SK-N-SH treated with all-trans-retinoic acid at 6 μM for 48 hours (cell line): ENCODE data around the gene CNNM2.

ENCODE experiments used
- ATAC-seq: fragments of 200-7000 bp; cut with Tn5 transposase; 3 replicates; pipeline ENCODE4 v1.9.1; 2020; ENCODE audit warnings: mild to moderate bottlenecking, moderate library complexity
- ARNTL ChIP-seq: fragments of 450-650 bp; formaldehyde crosslinking; IDR thresholded peaks from 2 replicates; pipeline ENCODE4 v1.5.0; 2020; ENCODE audit warnings: low read depth, mild to moderate bottlenecking, moderate library complexity, borderline replicate concordance
- BACH2 ChIP-seq: fragments of 250-450 bp; sonication (Bioruptor Pico); IDR thresholded peaks from 2 replicates; pipeline ENCODE4 v1.9.0; 2021; ENCODE audit warnings: mild to moderate bottlenecking, borderline replicate concordance
- ESRRG ChIP-seq: fragments of 250-450 bp; sonication (Bioruptor Pico); IDR thresholded peaks from 2 replicates; pipeline ENCODE4 v1.6.1; 2021; ENCODE audit warnings: mild to moderate bottlenecking
- ISL1 ChIP-seq: fragments of 250-450 bp; sonication (Bioruptor Pico); IDR thresholded peaks from 2 replicates; pipeline ENCODE4 v2.1.2; 2022; ENCODE audit warnings: mild to moderate bottlenecking, moderate library complexity
- OSR1 ChIP-seq: fragments of 250-450 bp; sonication (Bioruptor Pico); IDR thresholded peaks from 2 replicates; pipeline ENCODE4 v1.8.0; 2022; ENCODE audit warnings: moderate library complexity, mild to moderate bottlenecking, inconsistent platforms
- RARB ChIP-seq: fragments of 250-450 bp; sonication (Bioruptor Pico); IDR thresholded peaks from 2 replicates; pipeline ENCODE4 v1.8.0; 2021; ENCODE audit warnings: mild to moderate bottlenecking, moderate library complexity
- SNAI2 ChIP-seq: fragments of 250-450 bp; sonication (Bioruptor Pico); IDR thresholded peaks from 2 replicates; pipeline ENCODE4 v1.5.0; 2020; ENCODE audit warnings: mild to moderate bottlenecking, moderate library complexity
- TCF4 ChIP-seq: fragments of 250-450 bp; sonication (Bioruptor Pico); IDR thresholded peaks from 2 replicates; pipeline ENCODE4 v1.8.0; 2021; ENCODE audit warnings: mild to moderate bottlenecking, moderate library complexity, borderline replicate concordance
- TOX ChIP-seq: fragments of 250-450 bp; sonication (Bioruptor Pico); IDR thresholded peaks from 2 replicates; pipeline ENCODE4 v1.8.0; 2021; ENCODE audit warnings: mild to moderate bottlenecking, moderate library complexity, borderline replicate concordance
- TSHZ2 ChIP-seq: fragments of 250-450 bp; sonication (Bioruptor Pico); IDR thresholded peaks from 2 replicates; pipeline ENCODE4 v1.5.0; 2020; ENCODE audit warnings: mild to moderate bottlenecking, moderate library complexity
- ZC3H10 ChIP-seq: fragments of 250-450 bp; sonication (Bioruptor Pico); IDR thresholded peaks from 2 replicates; pipeline ENCODE4 v1.5.1; 2021; ENCODE audit warnings: mild to moderate bottlenecking, moderate library complexity
- ZFP30 ChIP-seq: fragments of 450-650 bp; formaldehyde crosslinking; IDR thresholded peaks from 2 replicates; pipeline ENCODE4 v1.5.0; 2022; ENCODE audit warnings: mild to moderate bottlenecking, moderate library complexity
- ZNF565 ChIP-seq: fragments of 450-650 bp; formaldehyde crosslinking; conservative IDR thresholded peaks from 2 replicates; pipeline ENCODE4 v1.5.0; 2020; ENCODE audit warnings: low read depth, mild to moderate bottlenecking, moderate library complexity
- ZNF70 ChIP-seq: fragments of 450-650 bp; formaldehyde crosslinking; IDR thresholded peaks from 2 replicates; pipeline ENCODE4 v1.5.0; 2020; ENCODE audit warnings: mild to moderate bottlenecking, moderate library complexity
- ZNF8 ChIP-seq: fragments of 450-650 bp; formaldehyde crosslinking; IDR thresholded peaks from 2 replicates; pipeline ENCODE4 v1.5.0; 2020; ENCODE audit warnings: mild to moderate bottlenecking, moderate library complexity
- TF ChIP-seq, protein P1 (sequence below): fragments of 250-450 bp; sonication (Bioruptor Pico); IDR thresholded peaks from 2 replicates; pipeline ENCODE4 v1.5.1; 2021; ENCODE audit warnings: mild to moderate bottlenecking, moderate library complexity
- TF ChIP-seq, protein P2 (sequence below): fragments of 250-450 bp; sonication (Bioruptor Pico); IDR thresholded peaks from 2 replicates; pipeline ENCODE4 v1.8.0; 2020; ENCODE audit warnings: mild to moderate bottlenecking, moderate library complexity, borderline replicate concordance
- TF ChIP-seq, protein P3 (sequence below): fragments of 250-450 bp; sonication (Bioruptor Pico); IDR thresholded peaks from 2 replicates; pipeline ENCODE4 v1.8.0; 2021; ENCODE audit warnings: low read depth, mild to moderate bottlenecking, moderate library complexity, borderline replicate concordance

Gene CNNM2

GRCh38 chr10:103072276-103072675, 154.2 kb downstream of the CNNM2 start:
- TF ChIP-seq ZC3H10 (CRISPR knock-in tag) (no peak), ARNTL (CRISPR knock-in tag) (no peak), ZNF70 (CRISPR knock-in tag) (no peak)
- ATAC-seq: no peak

DNA sequence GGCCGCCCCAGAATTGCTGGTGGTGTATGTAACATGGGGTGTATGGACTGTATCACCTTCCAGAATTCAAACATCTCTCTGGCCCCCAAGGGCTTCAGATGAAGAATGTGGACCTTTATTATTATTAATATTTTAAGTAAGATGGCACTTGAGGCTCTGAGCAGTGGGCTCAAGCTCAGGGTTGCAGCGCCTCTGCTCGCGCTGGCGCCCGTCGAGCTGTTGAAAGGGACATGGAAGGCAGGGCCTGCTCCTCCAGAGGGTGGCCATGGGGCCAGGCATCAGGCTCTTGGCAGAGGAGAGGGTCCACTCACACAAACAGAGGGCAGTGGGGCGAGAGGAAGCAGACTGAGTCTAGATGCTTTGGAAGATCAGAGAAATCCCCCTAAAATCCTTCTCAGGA, 154.8 kb downstream of the CNNM2 start:
- ATAC-seq: no peak
- TF ChIP-seq ZFP30: no peak
- TF ChIP-seq SNAI2 (CRISPR knock-in tag): no peak
- TF ChIP-seq, protein P1, sequence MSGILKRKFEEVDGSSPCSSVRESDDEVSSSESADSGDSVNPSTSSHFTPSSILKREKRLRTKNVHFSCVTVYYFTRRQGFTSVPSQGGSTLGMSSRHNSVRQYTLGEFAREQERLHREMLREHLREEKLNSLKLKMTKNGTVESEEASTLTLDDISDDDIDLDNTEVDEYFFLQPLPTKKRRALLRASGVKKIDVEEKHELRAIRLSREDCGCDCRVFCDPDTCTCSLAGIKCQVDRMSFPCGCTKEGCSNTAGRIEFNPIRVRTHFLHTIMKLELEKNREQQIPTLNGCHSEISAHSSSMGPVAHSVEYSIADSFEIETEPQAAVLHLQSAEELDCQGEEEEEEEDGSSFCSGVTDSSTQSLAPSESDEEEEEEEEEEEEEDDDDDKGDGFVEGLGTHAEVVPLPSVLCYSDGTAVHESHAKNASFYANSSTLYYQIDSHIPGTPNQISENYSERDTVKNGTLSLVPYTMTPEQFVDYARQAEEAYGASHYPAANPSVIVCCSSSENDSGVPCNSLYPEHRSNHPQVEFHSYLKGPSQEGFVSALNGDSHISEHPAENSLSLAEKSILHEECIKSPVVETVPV (CRISPR knock-in tag): no peak
- TF ChIP-seq TSHZ2: no peak
- TF ChIP-seq, protein P2, sequence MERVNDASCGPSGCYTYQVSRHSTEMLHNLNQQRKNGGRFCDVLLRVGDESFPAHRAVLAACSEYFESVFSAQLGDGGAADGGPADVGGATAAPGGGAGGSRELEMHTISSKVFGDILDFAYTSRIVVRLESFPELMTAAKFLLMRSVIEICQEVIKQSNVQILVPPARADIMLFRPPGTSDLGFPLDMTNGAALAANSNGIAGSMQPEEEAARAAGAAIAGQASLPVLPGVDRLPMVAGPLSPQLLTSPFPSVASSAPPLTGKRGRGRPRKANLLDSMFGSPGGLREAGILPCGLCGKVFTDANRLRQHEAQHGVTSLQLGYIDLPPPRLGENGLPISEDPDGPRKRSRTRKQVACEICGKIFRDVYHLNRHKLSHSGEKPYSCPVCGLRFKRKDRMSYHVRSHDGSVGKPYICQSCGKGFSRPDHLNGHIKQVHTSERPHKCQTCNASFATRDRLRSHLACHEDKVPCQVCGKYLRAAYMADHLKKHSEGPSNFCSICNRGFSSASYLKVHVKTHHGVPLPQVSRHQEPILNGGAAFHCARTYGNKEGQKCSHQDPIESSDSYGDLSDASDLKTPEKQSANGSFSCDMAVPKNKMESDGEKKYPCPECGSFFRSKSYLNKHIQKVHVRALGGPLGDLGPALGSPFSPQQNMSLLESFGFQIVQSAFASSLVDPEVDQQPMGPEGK (CRISPR knock-in tag): no peak
- no peak for TF ChIP-seq ZNF8
- TF ChIP-seq ESRRG: no peak
- no peak for TF ChIP-seq OSR1 (CRISPR knock-in tag)
- no peak for TF ChIP-seq RARB (CRISPR knock-in tag)
- no peak for TF ChIP-seq ZC3H10 (CRISPR knock-in tag)
- TF ChIP-seq, protein P3, sequence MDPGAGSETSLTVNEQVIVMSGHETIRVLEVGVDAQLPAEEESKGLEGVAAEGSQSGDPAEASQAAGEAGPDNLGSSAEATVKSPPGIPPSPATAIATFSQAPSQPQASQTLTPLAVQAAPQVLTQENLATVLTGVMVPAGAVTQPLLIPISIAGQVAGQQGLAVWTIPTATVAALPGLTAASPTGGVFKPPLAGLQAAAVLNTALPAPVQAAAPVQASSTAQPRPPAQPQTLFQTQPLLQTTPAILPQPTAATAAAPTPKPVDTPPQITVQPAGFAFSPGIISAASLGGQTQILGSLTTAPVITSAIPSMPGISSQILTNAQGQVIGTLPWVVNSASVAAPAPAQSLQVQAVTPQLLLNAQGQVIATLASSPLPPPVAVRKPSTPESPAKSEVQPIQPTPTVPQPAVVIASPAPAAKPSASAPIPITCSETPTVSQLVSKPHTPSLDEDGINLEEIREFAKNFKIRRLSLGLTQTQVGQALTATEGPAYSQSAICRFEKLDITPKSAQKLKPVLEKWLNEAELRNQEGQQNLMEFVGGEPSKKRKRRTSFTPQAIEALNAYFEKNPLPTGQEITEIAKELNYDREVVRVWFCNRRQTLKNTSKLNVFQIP (CRISPR knock-in tag): no peak
- TF ChIP-seq ZNF565 (CRISPR knock-in tag): no peak

- TF ChIP-seq ZNF70 (CRISPR knock-in tag) (no peak), TSHZ2 (no peak), ISL1 (CRISPR knock-in tag) (no peak), SNAI2 (CRISPR knock-in tag) (no peak), RARB (CRISPR knock-in tag) (no peak), BACH2 (CRISPR knock-in tag) (no peak), TCF4 (no peak), OSR1 (CRISPR knock-in tag) (no peak), ZFP30 (no peak), TOX (CRISPR knock-in tag) (no peak), ARNTL (CRISPR knock-in tag) (no peak)
- TF ChIP-seq, protein P2 (CRISPR knock-in tag): no peak
- no peak for ATAC-seq
Observed at GRCh38 chr10:103077020-103077419, 158.9 kb downstream of the CNNM2 start.
